H1 (cell line): ENCODE data around the gene SFRP5. TPM values are rescaled to one million over a fixed set of nuclear protein-coding genes. Genes with fewer than 3 reads are reported as not detected.

Source experiments
- BRCA1 ChIP-seq: IDR thresholded peaks from 2 replicates; pipeline ENCODE4 v1.6.1; 2012; ENCODE audit warnings: low read depth, low read length, improper control_type of control experiment
- JUN ChIP-seq: IDR thresholded peaks from 2 replicates; pipeline ENCODE4 v1.6.1; 2011; ENCODE audit warnings: low read depth, mild to moderate bottlenecking, improper control_type of control experiment, low read length
- RBBP5 ChIP-seq: IDR thresholded peaks from 2 replicates; pipeline ENCODE4 v1.7.1; 2012; ENCODE audit warnings: low read depth, mild to moderate bottlenecking, inconsistent platforms, low read length, moderate library complexity, borderline replicate concordance
- RFX5 ChIP-seq: IDR thresholded peaks from 2 replicates; pipeline ENCODE4 v1.6.1; 2011; ENCODE audit warnings: low read depth, low read length, improper control_type of control experiment, borderline replicate concordance
- SP2 ChIP-seq: IDR thresholded peaks from 2 replicates; pipeline ENCODE4 v1.6.1; 2012; ENCODE audit warnings: mild to moderate bottlenecking, low read length, inconsistent platforms
- SUZ12 ChIP-seq: fragments of 200-600 bp; sonication (generic); IDR thresholded peaks from 2 replicates; pipeline ENCODE4 v1.6.1; 2012; ENCODE audit warnings: mild to moderate bottlenecking, inconsistent platforms, low read length, moderate library complexity, mixed read lengths
- TBP ChIP-seq: IDR thresholded peaks from 2 replicates; pipeline ENCODE4 v1.6.1; 2011; ENCODE audit warnings: low read depth, low read length, improper control_type of control experiment
- polyA plus RNA-seq, 7 experiments: library from polyadenylated mRNA; depleted of rRNA in 3 of 7; stranded (reverse) in 5 of 7; unstranded in 2 of 7; fragments of >200 nt in 5 of 7; fragments of 200-250 nt in 2 of 7; gene quantifications; 1 replicate in 5 of 7; 2 replicates in 1 of 7; 4 replicates in 1 of 7; pipeline versions ENCODE4 v1.2.1 to v1.2.3, GENCODE V29; 2011 to 2013; ENCODE audit warnings: missing spikeins in 2 of 7, mixed read lengths in 2 of 7
- total RNA-seq: library from RNA; stranded (reverse); fragmentation: NEBNext Ultra II Directional; extraction: Animal tissue kit (Norgen Biotek cat#: 25700); gene quantifications from 2 replicates; pipeline ENCODE4 v1.2.1, GENCODE V29; 2021

Gene SFRP5
- total and polyA plus RNA-seq, 2 of the 8 experiments (the other 6 are each of a cell fraction or from before 2014, with no cell fraction given): 3.9 to 5.9 TPM

- TF ChIP-seq JUN (no peak), SP2 (no peak), RBBP5 (no peak), SUZ12 (no peak), RFX5 (no peak), BRCA1 (no peak), TBP (no peak)
These were observed 3.1 kb upstream of the SFRP5 start (continued) for GRCh38 chr10:97774811-97775294.
